Stomach smooth muscle (tissue), 2 donors: ENCODE data around the gene KRT78.

Source experiments
- H3K27ac ChIP-seq: one replicate; pipeline ENCODE4 v1.7.0; 2013; ENCODE audit warnings: mild to moderate bottlenecking, low read length, inconsistent platforms
- H3K27me3 ChIP-seq, 2 donors: one replicate each; pipeline ENCODE4 v1.7.0; 2013; ENCODE audit warnings: low read length in 2 of 2; ENCODE audit not compliant: insufficient read depth in 2 of 2, control insufficient read depth in 1 of 2
- H3K36me3 ChIP-seq, 2 donors: one replicate each; pipeline ENCODE4 v1.7.0; 2013; ENCODE audit warnings: low read length in 2 of 2; ENCODE audit not compliant: control insufficient read depth in 2 of 2, insufficient read depth in 2 of 2
- H3K4me1 ChIP-seq: one replicate; pipeline ENCODE4 v1.7.0; 2013; ENCODE audit warnings: low read length; ENCODE audit not compliant: control insufficient read depth, insufficient read depth
- H3K4me3 ChIP-seq, 2 donors: one replicate each; pipeline ENCODE4 v1.7.0; 2013; ENCODE audit warnings: low read length in 2 of 2
- H3K9ac ChIP-seq, 2 donors: one replicate each; pipeline ENCODE4 v1.7.0; 2013; ENCODE audit warnings: low read length in 2 of 2, mild to moderate bottlenecking in 1 of 2
- H3K9me3 ChIP-seq, 2 donors: one replicate each; pipeline ENCODE4 v1.7.0; 2013; ENCODE audit warnings: low read length in 2 of 2; ENCODE audit not compliant: control insufficient read depth in 2 of 2
- donor health status: healthy.
- donor health status: Pancreatic carcinoma.

Gene KRT78

GRCh38 chr12:52829986-52830770 is 18.6 kb downstream of the KRT78 start:
- Histone ChIP-seq H3K4me3 (no peak overlapping the region), H3K27me3 (no peaks in the 10 kb centered on the region), H3K27ac (no peak overlapping the region), H3K36me3 (no peaks in the 10 kb centered on the region), H3K9ac (no peak overlapping the region), H3K9me3 (no peaks in the 10 kb centered on the region), H3K4me1 (no peaks in the 10 kb centered on the region)

GRCh38 chr12:52828591-52829021 is 20.2 kb downstream of the KRT78 start:
- H3K27me3 ChIP-seq: no peaks in the 10 kb centered on the region
- H3K9me3 ChIP-seq: no peaks in the 10 kb centered on the region
- H3K9ac ChIP-seq: no peak overlapping the region
- H3K4me3 ChIP-seq: no peak overlapping the region
- no peaks in the 10 kb centered on the region for H3K36me3 ChIP-seq
- H3K27ac ChIP-seq: no peak overlapping the region
- no peaks in the 10 kb centered on the region for H3K4me1 ChIP-seq

- H3K27me3 ChIP-seq: no peaks in the 10 kb centered on the region
These were observed 20.6 kb downstream of the KRT78 start for GRCh38 chr12:52828156-52828555.

GRCh38 chr12:52827499-52828090 is 21.2 kb downstream of the KRT78 start:
- Histone ChIP-seq H3K9ac (no peak overlapping the region), H3K36me3 (no peaks in the 10 kb centered on the region), H3K27ac (no peak overlapping the region), H3K9me3 (no peaks in the 10 kb centered on the region), H3K4me1 (no peaks in the 10 kb centered on the region), H3K4me3 (no peak overlapping the region), H3K27me3 (no peaks in the 10 kb centered on the region)

More at GRCh38 chr12:52828156-52828555, 20.6 kb downstream of the KRT78 start:
- H3K4me1 ChIP-seq: no peaks in the 10 kb centered on the region
- H3K27ac ChIP-seq: no peak overlapping the region
- no peak overlapping the region for H3K9ac ChIP-seq
- no peak overlapping the region for H3K4me3 ChIP-seq
- H3K36me3 ChIP-seq: no peaks in the 10 kb centered on the region
- no peaks in the 10 kb centered on the region for H3K9me3 ChIP-seq

GRCh38 chr12:52826611-52827498 is 21.9 kb downstream of the KRT78 start:
- no peak overlapping the region for H3K9ac ChIP-seq
- H3K9me3 ChIP-seq: no peaks in the 10 kb centered on the region
- H3K27me3 ChIP-seq: no peaks in the 10 kb centered on the region
- no peak overlapping the region for H3K27ac ChIP-seq
- H3K4me3 ChIP-seq: no peak overlapping the region
- no peaks in the 10 kb centered on the region for H3K36me3 ChIP-seq
- H3K4me1 ChIP-seq: peaks cover 4% of the 10 kb centered on the region

GRCh38 chr12:52825961-52826360 is 22.8 kb downstream of the KRT78 start:
- H3K4me3 ChIP-seq: no peak overlapping the region

GRCh38 chr12:52824741-52825410 is 23.9 kb downstream of the KRT78 start:
- H3K27me3 ChIP-seq: peaks cover 0 to 4% of the 10 kb centered on the region in 2 donors
- H3K4me1 ChIP-seq: peaks cover 4% of the 10 kb centered on the region
- no peaks in the 10 kb centered on the region for H3K9me3 ChIP-seq
- no peak overlapping the region for H3K4me3 ChIP-seq
- no peaks in the 10 kb centered on the region for H3K36me3 ChIP-seq
- no peak overlapping the region for H3K9ac ChIP-seq
- H3K27ac ChIP-seq: no peak overlapping the region

More at GRCh38 chr12:52825961-52826360, 22.8 kb downstream of the KRT78 start:
- no peaks in the 10 kb centered on the region for H3K27me3 ChIP-seq
- no peaks in the 10 kb centered on the region for H3K36me3 ChIP-seq
- H3K27ac ChIP-seq: no peak overlapping the region
- H3K9ac ChIP-seq: no peak overlapping the region
- H3K4me1 ChIP-seq: peaks cover 4% of the 10 kb centered on the region
- H3K9me3 ChIP-seq: no peaks in the 10 kb centered on the region

- Histone ChIP-seq H3K27ac (no peak overlapping the region), H3K27me3 (peaks cover 0 to 4% of the 10 kb centered on the region in 2 donors), H3K4me3 (no peak overlapping the region), H3K9ac (no peak overlapping the region), H3K9me3 (no peaks in the 10 kb centered on the region), H3K4me1 (peaks cover 4% of the 10 kb centered on the region), H3K36me3 (no peaks in the 10 kb centered on the region)
These were observed 24.9 kb downstream of the KRT78 start for GRCh38 chr12:52823761-52824450.

GRCh38 chr12:52822771-52823510 is 25.9 kb downstream of the KRT78 start:
- Histone ChIP-seq H3K9me3 (no peaks in the 10 kb centered on the region), H3K4me3 (no peak overlapping the region), H3K9ac (no peak overlapping the region), H3K27me3 (peaks cover 0 to 4% of the 10 kb centered on the region in 2 donors), H3K27ac (no peak overlapping the region), H3K4me1 (peaks cover 4% of the 10 kb centered on the region), H3K36me3 (no peaks in the 10 kb centered on the region)
